DND-41 (cell line): ENCODE measurements around the gene SMIM22.

Experiments
- CTCF ChIP-seq: IDR thresholded peaks from 2 replicates; pipeline ENCODE4 v1.5.1; 2012; ENCODE audit warnings: borderline replicate concordance, low read length, moderate library complexity, mild to moderate bottlenecking; ENCODE audit not compliant: poor library complexity, severe bottlenecking; ENCODE audit errors: extremely low read depth
- EZH2 ChIP-seq: IDR thresholded peaks from 3 replicates; pipeline ENCODE4 v1.6.1; 2012; ENCODE audit warnings: borderline replicate concordance, low read depth, mild to moderate bottlenecking, moderate library complexity, low read length, inconsistent platforms; ENCODE audit not compliant: severe bottlenecking

DNA sequence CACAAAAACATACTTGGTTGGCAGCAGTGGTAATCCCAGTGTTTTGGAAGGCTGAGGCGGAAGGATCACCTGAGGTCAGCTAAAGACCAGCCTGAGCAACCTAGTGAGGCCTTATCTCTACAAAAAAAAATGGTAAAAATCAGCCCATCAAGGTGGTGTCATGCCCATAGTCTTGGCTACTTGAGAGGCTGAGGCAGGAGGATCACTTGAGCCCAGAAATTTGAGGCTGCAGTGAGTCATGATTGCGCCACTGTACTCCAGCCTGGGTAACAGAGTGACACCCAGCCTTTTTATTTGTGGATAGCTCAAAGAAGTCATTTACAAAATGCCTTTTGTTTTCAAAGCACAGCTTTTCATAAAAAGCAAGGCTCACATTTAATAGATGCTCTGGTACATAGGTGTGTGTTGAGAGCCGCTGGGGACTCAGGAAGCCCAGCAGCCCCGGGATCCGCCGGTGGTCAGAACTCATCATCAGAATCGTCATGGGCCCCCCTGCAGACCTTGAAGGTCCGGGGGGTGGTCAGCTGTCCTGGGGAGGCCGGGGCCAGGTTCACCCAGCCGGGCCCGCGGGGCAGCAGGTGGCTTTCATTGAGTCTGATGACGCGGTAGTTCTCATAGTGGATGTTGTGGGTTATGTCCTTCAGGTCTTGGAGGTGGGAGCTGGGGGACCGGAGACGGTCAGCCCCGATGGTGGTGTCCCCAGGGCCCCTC, 17.7 kb upstream of the SMIM22 start:
- TF ChIP-seq CTCF (no peak), EZH2 (no peak)
